HepG2 (cell line): Measurements from ENCODE around the gene ODC1. TPM values are rescaled to one million over a fixed set of nuclear protein-coding genes. Genes with fewer than 3 reads are reported as not detected.

Source experiments
- ATF7-NPFF ChIP-seq: sonication (generic); formaldehyde crosslinking; IDR thresholded peaks from 2 replicates; pipeline ENCODE4 v1.8.1; 2023; ENCODE audit warnings: mild to moderate bottlenecking, low read depth, missing genetic modification reagents, moderate library complexity
- FOSL2 ChIP-seq: sonication (generic); formaldehyde crosslinking; IDR thresholded peaks from 2 replicates; pipeline ENCODE4 v1.4.0; 2020; ENCODE audit warnings: missing genetic modification reagents
- FOXK1 ChIP-seq: sonication (generic); formaldehyde crosslinking; IDR thresholded peaks from 2 replicates; pipeline ENCODE4 v1.4.0; 2020; ENCODE audit warnings: low read depth, missing genetic modification reagents, borderline replicate concordance
- HIC2 ChIP-seq: sonication (generic); formaldehyde crosslinking; IDR thresholded peaks from 2 replicates; pipeline ENCODE4 v1.9.0; 2022; ENCODE audit warnings: low read depth, missing genetic modification reagents
- HMGXB4 ChIP-seq, 2 experiments: sonication (generic) in 1 of 2; formaldehyde crosslinking in 1 of 2; IDR thresholded peaks; 2 replicates each; pipeline versions ENCODE4 v1.4.0 to v1.6.1; 2018 to 2020; ENCODE audit warnings: missing genetic modification reagents in 2 of 2, borderline replicate concordance in 1 of 2, low read depth in 1 of 2, mild to moderate bottlenecking in 1 of 2, missing biosample characterization in 1 of 2
- HNF1B ChIP-seq: sonication (generic); formaldehyde crosslinking; IDR thresholded peaks from 2 replicates; pipeline ENCODE4 v1.5.1; 2020; ENCODE audit warnings: mild to moderate bottlenecking, moderate library complexity, missing genetic modification reagents
- HNRNPK ChIP-seq: fragments of 200-400 bp; formaldehyde crosslinking; IDR thresholded peaks from 2 replicates; pipeline ENCODE4 v1.6.1; 2018; ENCODE audit warnings: low read length, low read depth, moderate library complexity, mild to moderate bottlenecking; ENCODE audit not compliant: poor library complexity, severe bottlenecking
- KDM2A ChIP-seq: sonication (generic); formaldehyde crosslinking; IDR thresholded peaks from 2 replicates; pipeline ENCODE4 v1.4.0; 2020; ENCODE audit warnings: low read depth, missing genetic modification reagents, borderline replicate concordance
- KLF13 ChIP-seq: sonication (generic); formaldehyde crosslinking; IDR thresholded peaks from 2 replicates; pipeline ENCODE4 v1.4.0; 2020; ENCODE audit warnings: mild to moderate bottlenecking, missing genetic modification reagents
- KMT2B ChIP-seq: IDR thresholded peaks from 2 replicates; pipeline ENCODE4 v1.6.1; 2016; ENCODE audit warnings: missing genetic modification reagents, missing compliant biosample characterization
- RAD51 ChIP-seq: fragments of 450-650 bp; IDR thresholded peaks from 2 replicates; pipeline ENCODE4 v1.6.1; 2016; ENCODE audit warnings: borderline replicate concordance
- SALL2 ChIP-seq: sonication (generic); formaldehyde crosslinking; IDR thresholded peaks from 2 replicates; pipeline ENCODE4 v1.8.1; 2023; ENCODE audit warnings: mild to moderate bottlenecking, missing genetic modification reagents, inconsistent platforms
- THAP7 ChIP-seq: sonication (generic); formaldehyde crosslinking; IDR thresholded peaks from 2 replicates; pipeline ENCODE4 v1.8.1; 2023; ENCODE audit warnings: mild to moderate bottlenecking, missing genetic modification reagents
- ZNF451 ChIP-seq: sonication (generic); formaldehyde crosslinking; IDR thresholded peaks from 2 replicates; pipeline ENCODE4 v1.5.0; 2020; ENCODE audit warnings: mild to moderate bottlenecking, missing genetic modification reagents
- ZNF501 ChIP-seq: sonication (generic); formaldehyde crosslinking; IDR thresholded peaks from 2 replicates; pipeline ENCODE4 v1.5.1; 2020; ENCODE audit warnings: mild to moderate bottlenecking, moderate library complexity, missing genetic modification reagents
- ZNF639 ChIP-seq: conservative IDR thresholded peaks from 2 replicates; pipeline ENCODE4 v1.6.1; 2018; ENCODE audit warnings: missing genetic modification reagents
- polyA plus RNA-seq, 8 experiments: library from polyadenylated mRNA; depleted of rRNA in 3 of 8; stranded (reverse) in 7 of 8; unstranded in 1 of 8; fragments of >200 nt; fragmentation: Illumina TruSeq in 4 of 8; extraction: Trizol in 4 of 8; gene quantifications; 2 replicates each; pipeline versions ENCODE4 v1.2.1 to v1.2.3, GENCODE V29; 2011 to 2016; ENCODE audit warnings: low read depth in 4 of 8, missing spikeins in 1 of 8, mixed read lengths in 1 of 8; ENCODE audit not compliant: insufficient read depth in 1 of 8
- total RNA-seq, 5 experiments: library from RNA; depleted of rRNA; stranded (reverse); fragments of >200 nt; fragmentation: Illumina TruSeq; extraction: Trizol; gene quantifications; 2 replicates each; pipeline ENCODE4 v1.2.3, GENCODE V29; 2016; ENCODE audit warnings: low read depth in 1 of 5
- TF ChIP-seq, protein P1 (sequence below): sonication (generic); formaldehyde crosslinking; IDR thresholded peaks from 2 replicates; pipeline ENCODE4 v1.5.0; 2020; ENCODE audit warnings: mild to moderate bottlenecking, missing genetic modification reagents, moderate library complexity
- TF ChIP-seq, protein P2 (sequence below): IDR thresholded peaks from 2 replicates; pipeline ENCODE4 v1.6.1; 2012; ENCODE audit warnings: inconsistent platforms

ODC1 gene
- total and polyA plus RNA-seq, 2 of the 13 experiments (the other 11 are each of a cell fraction or from before 2014, with no cell fraction given), result 142 to 371 TPM

DNA sequence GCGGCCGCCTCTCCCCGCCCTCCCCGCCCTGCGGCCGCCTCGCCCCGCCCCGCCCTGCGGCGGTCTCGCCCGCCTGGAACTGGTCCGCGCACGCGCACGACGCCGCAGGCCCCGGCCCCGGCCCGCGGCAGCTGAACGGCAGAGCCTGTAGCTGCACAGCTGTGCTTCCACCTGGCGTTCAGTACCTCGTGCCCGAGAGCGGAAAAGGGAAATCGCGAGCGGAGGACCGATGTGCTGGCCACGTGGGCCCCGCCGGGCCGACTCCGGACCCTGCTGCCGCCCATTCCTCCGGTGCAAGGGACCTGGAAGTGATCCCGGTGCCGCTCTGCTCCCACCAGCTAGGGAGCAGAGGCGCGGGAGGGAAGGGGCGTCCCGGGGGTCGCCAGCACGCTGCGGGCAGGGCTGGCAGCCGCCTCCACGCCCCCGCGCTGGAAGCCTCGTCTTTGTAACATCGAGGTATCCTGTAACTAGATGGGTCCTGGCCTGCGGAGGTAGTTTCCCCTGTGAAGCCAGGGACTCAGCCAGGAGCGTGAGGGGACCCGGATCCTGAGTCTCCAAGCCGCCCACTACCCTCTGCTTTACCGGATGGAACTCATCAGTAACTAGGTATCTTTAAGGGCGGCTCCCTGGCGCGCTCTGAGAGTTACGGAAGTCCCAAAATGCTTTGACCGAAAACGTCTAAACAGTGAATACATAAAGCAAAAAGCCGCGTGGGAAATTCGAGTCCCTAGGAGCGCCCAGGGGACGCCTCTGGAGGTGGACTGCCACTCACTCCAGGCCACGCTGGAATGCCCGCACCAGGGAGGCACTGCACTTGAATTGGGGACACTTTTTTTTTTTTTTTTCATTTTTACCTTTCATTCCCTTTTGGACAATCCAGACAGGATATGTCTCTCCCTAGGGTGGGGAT is 704 bp upstream of the ODC1 start (continued):
- TF ChIP-seq HIC2 (CRISPR knock-in tag) (peak; percentile 85), SALL2 (CRISPR knock-in tag) (peak; percentile 87; the same call in 1 of the 2 replicates), KLF13 (CRISPR knock-in tag) (peak; percentile 98), ZNF451 (CRISPR knock-in tag) (peak; percentile 99), KDM2A (CRISPR knock-in tag) (peak; percentile 95), ZNF639 (CRISPR knock-in tag) (peak; percentile 96), KMT2B (CRISPR knock-in tag) (peak; percentile 90), ATF7-NPFF (CRISPR knock-in tag) (peak; percentile 100), HNF1B (CRISPR knock-in tag) (peak; percentile 96), HNRNPK (peak; percentile 82), FOSL2 (peak; percentile 71), FOXK1 (CRISPR knock-in tag) (peak; percentile 34; the same call in 1 of the 2 replicates), ZNF501 (CRISPR knock-in tag) (peak; percentile 97), THAP7 (CRISPR knock-in tag) (peak; percentile 98), HMGXB4 (CRISPR knock-in tag; IDR thresholded peaks at IDR 0.05; ENCODE audit: borderline replicate concordance in 1 of 2, low read depth in 1 of 2) (peak; percentile 88 to 90; a peak in 3 of 4 replicates), RAD51 (no peak)
- TF ChIP-seq, protein P1, sequence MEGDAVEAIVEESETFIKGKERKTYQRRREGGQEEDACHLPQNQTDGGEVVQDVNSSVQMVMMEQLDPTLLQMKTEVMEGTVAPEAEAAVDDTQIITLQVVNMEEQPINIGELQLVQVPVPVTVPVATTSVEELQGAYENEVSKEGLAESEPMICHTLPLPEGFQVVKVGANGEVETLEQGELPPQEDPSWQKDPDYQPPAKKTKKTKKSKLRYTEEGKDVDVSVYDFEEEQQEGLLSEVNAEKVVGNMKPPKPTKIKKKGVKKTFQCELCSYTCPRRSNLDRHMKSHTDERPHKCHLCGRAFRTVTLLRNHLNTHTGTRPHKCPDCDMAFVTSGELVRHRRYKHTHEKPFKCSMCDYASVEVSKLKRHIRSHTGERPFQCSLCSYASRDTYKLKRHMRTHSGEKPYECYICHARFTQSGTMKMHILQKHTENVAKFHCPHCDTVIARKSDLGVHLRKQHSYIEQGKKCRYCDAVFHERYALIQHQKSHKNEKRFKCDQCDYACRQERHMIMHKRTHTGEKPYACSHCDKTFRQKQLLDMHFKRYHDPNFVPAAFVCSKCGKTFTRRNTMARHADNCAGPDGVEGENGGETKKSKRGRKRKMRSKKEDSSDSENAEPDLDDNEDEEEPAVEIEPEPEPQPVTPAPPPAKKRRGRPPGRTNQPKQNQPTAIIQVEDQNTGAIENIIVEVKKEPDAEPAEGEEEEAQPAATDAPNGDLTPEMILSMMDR, result peak; percentile 67
- TF ChIP-seq, protein P2, sequence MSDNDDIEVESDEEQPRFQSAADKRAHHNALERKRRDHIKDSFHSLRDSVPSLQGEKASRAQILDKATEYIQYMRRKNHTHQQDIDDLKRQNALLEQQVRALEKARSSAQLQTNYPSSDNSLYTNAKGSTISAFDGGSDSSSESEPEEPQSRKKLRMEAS, result peak; percentile 100
